Glutamatergic neuron (in vitro differentiated cells): Measurements from ENCODE around the gene IL9R. TPM values are rescaled to one million over a fixed set of nuclear protein-coding genes. Genes with fewer than 3 reads are reported as not detected.

Experiments
- DNase-seq: peaks from one replicate; pipeline ENCODE4 v3.0.0; 2022
- H3K27ac Mint-ChIP-seq: one replicate; pipeline ENCODE4 v1.8.0; 2020; ENCODE audit warnings: mild to moderate bottlenecking, mixed read lengths, inconsistent platforms; ENCODE audit not compliant: unreplicated experiment
- H3K27me3 Mint-ChIP-seq: one replicate; pipeline ENCODE4 v1.8.0; 2020; ENCODE audit warnings: mild to moderate bottlenecking, moderate library complexity, mixed read lengths, inconsistent platforms; ENCODE audit not compliant: unreplicated experiment
- H3K36me3 Mint-ChIP-seq: one replicate; pipeline ENCODE4 v1.8.0; 2020; ENCODE audit warnings: mild to moderate bottlenecking, mixed read lengths, inconsistent platforms; ENCODE audit not compliant: unreplicated experiment
- H3K4me1 Mint-ChIP-seq: one replicate; pipeline ENCODE4 v1.8.0; 2020; ENCODE audit warnings: mild to moderate bottlenecking, low read depth, mixed read lengths, inconsistent platforms; ENCODE audit not compliant: unreplicated experiment
- H3K4me3 Mint-ChIP-seq: one replicate; pipeline ENCODE4 v1.8.0; 2020; ENCODE audit warnings: mild to moderate bottlenecking, mixed read lengths, inconsistent platforms; ENCODE audit not compliant: unreplicated experiment
- H3K9me3 Mint-ChIP-seq: one replicate; pipeline ENCODE4 v1.8.0; 2020; ENCODE audit warnings: mild to moderate bottlenecking, moderate library complexity, mixed read lengths, inconsistent platforms; ENCODE audit not compliant: unreplicated experiment
- CTCF ChIP-seq: fragments of 200-600 bp; sonication (generic); IDR thresholded peaks from one replicate; pipeline ENCODE4 v1.5.0; 2021; ENCODE audit not compliant: partially characterized antibody, unreplicated experiment
- total RNA-seq: library from RNA; stranded (reverse); fragmentation: NEBNext Ultra II Directional; extraction: Animal tissue kit (Norgen Biotek cat#: 25700); gene quantifications from one replicate; pipeline ENCODE4 v1.2.1, GENCODE V29; 2021; ENCODE audit not compliant: unreplicated experiment

IL9R gene
- total RNA-seq, 1 donor from 2014 or later = not detected

DNA sequence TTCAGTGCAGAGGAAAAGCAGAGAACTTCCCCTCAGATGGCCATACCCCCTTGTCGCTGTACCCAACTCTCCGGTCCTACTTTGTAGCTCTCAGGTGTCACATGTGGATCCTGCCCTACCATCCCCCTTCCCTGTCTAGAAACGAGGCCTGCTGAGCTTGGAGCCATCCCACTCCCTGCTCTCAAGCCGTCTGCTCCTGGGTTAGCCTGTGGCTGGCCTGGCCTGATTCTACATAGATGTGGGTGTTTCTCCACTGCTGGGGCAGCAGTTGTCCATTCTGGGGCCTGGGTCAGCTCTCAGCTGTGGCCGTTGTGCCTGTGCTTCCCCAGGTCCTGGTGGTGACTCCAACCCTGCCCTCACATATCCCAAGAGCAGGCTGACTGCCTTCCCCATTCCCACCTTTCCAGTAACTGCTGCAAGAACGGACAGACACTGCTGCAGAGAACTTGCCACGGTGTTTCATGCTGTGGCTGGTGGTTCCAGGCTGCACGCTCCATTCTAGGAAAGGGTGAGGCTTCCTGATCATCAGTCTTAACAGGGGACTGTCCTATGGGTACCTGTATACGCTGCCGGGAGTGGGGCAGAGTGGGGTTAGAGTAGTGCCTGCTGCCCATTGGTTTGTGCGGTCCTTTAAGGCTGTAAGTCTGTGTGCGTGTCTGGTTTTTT, 3.6 kb downstream of the IL9R start:
- peaks cover 8% of the 10 kb centered on the region for H3K27me3 Mint-ChIP-seq
- no peak for DNase-seq
- H3K4me3 Mint-ChIP-seq = no peak overlapping the region
- H3K4me1 Mint-ChIP-seq = peaks cover 3% of the 10 kb centered on the region
- H3K9me3 Mint-ChIP-seq = peaks cover 19% of the 10 kb centered on the region
- TF ChIP-seq CTCF = no peak
- no peaks in the 10 kb centered on the region for H3K36me3 Mint-ChIP-seq
- no peak overlapping the region for H3K27ac Mint-ChIP-seq

- Mint-ChIP-seq H3K4me3 (no peak overlapping the region), H3K27ac (no peak overlapping the region), H3K27me3 (peaks cover 8% of the 10 kb centered on the region), H3K4me1 (peaks cover 3% of the 10 kb centered on the region), H3K9me3 (peaks cover 16% of the 10 kb centered on the region), H3K36me3 (no peaks in the 10 kb centered on the region)
- DNase-seq = no peak
- TF ChIP-seq CTCF = no peak
Measured at GRCh38 chrX:156001667-156002021, 4.1 kb downstream of the IL9R start.

DNA sequence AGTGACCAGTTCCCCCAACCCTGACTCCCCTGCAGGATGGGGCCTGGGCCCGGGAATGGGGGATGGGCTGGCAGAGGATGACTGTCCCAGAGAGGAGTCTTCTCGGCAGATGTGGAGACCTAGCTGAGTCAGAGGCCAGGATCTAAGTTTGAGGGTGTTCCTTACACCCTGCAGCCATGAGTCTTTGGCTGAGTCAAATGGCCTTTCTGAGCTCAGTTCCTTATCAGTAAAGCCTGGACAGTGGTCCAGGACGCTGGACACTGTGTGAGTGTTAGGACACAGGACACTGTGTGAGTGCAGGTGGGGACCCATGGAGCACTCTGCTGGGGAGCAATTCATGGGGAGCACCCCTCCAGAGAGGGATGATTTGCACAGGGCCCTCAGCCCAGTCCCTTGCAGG, 5.0 kb downstream of the IL9R start:
- no peak for DNase-seq
- Mint-ChIP-seq H3K9me3 (peaks cover 16% of the 10 kb centered on the region), H3K4me3 (no peak overlapping the region), H3K27me3 (peaks cover 9% of the 10 kb centered on the region), H3K36me3 (no peaks in the 10 kb centered on the region), H3K4me1 (peaks cover 3% of the 10 kb centered on the region), H3K27ac (no peak overlapping the region)
- TF ChIP-seq CTCF = no peak

DNA sequence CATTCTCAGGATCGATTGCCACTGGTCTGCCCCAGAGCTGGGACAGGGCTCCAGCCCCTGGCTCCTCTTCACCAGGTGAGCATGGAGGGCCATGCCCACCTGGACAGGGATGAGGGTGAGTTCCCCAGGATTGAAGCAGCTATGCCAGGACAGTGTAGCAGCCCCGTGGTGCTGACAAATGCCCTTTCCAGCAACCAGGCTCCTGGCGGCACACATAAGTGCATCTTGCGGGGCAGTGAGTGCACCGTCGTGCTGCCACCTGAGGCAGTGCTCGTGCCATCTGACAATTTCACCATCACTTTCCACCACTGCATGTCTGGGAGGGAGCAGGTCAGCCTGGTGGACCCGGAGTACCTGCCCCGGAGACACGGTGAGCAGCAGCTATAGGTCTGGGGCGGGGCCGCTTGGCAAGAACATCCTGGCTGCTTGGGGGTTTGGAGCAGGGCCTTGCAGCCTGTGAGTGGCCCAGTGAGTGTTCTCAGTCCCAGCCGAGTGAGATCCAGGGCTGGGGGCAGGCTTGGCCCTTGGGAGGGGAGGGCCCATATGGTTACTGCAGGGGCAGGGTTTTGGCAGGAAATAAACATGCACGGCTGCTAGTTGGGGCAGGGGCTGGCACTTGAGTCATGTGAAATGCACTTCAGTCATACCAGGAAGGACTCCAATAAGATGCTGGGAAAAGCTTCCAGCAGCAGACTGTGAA, 6.1 kb downstream of the IL9R start:
- H3K36me3 Mint-ChIP-seq = no peaks in the 10 kb centered on the region
- no peak for DNase-seq
- no peak overlapping the region for H3K27ac Mint-ChIP-seq
- H3K9me3 Mint-ChIP-seq = peaks cover 16% of the 10 kb centered on the region
- TF ChIP-seq CTCF = no peak
- H3K4me1 Mint-ChIP-seq = peaks cover 3% of the 10 kb centered on the region
- H3K27me3 Mint-ChIP-seq = peaks cover 7% of the 10 kb centered on the region
- H3K4me3 Mint-ChIP-seq = no peak overlapping the region

GRCh38 chrX:156004256-156004655, 6.8 kb downstream of the IL9R start:
- Mint-ChIP-seq H3K27me3 (peaks cover 7% of the 10 kb centered on the region), H3K27ac (no peak overlapping the region), H3K9me3 (peaks cover 16% of the 10 kb centered on the region), H3K4me3 (no peak overlapping the region), H3K36me3 (no peaks in the 10 kb centered on the region), H3K4me1 (peaks cover 3% of the 10 kb centered on the region)
- no peak for TF ChIP-seq CTCF
- no peak for DNase-seq
